Pancreas (tissue), 10 donors: ENCODE data around the gene RNF34. TPM values are rescaled to one million over a fixed set of nuclear protein-coding genes. Genes with fewer than 3 reads are reported as not detected.
A peak's percentile ranks its signal among the peaks of the same experiment; 100 is the strongest.

Source experiments
- ATAC-seq, 4 donors: fragments of 200-7000 bp; cut with Tn5 transposase; one replicate each; pipeline versions ENCODE4 v1.8.0 to v1.9.1; 2020; ENCODE audit warnings: mild to moderate bottlenecking in 4 of 4, moderate library complexity in 4 of 4
- DNase-seq, 6 donors: peaks; one replicate each; pipeline ENCODE4 v3.0.0-alpha.2; 2020
- FAIRE-seq: peaks from 2 replicates; lab custom pipeline; 2012; peaks lifted over from hg19 to GRCh38; lab: Jason Lieb, UNC
- H3K27ac ChIP-seq, 4 donors: fragments of 200-600 bp; sonication (generic); 1 replicate in 3 of 4; 2 replicates in 1 of 4; pipeline versions ENCODE4 v1.5.0 to v1.8.0; 2020
- H3K27me3 ChIP-seq, 4 donors: fragments of 200-600 bp; one replicate each; pipeline ENCODE4 v1.8.0; 2021
- H3K36me3 ChIP-seq, 3 donors: fragments of 200-600 bp; sonication (generic) in 1 of 3; one replicate each; pipeline versions ENCODE4 v1.5.0 to v1.8.0; 2020 to 2021
- H3K4me1 ChIP-seq, 3 donors: fragments of 200-600 bp; one replicate each; pipeline ENCODE4 v1.8.0; 2021
- H3K4me3 ChIP-seq, 4 donors: fragments of 200-600 bp; sonication (generic) in 2 of 4; one replicate each; pipeline versions ENCODE4 v1.5.0 to v1.8.0; 2020 to 2021
- H3K9me3 ChIP-seq, 4 donors: fragments of 200-600 bp; one replicate each; pipeline ENCODE4 v1.8.0; 2021
- CTCF ChIP-seq, 4 donors: fragments of 200-600 bp; sonication (generic) in 3 of 4; IDR thresholded peaks; one replicate each; pipeline versions ENCODE4 v1.5.0 to v1.8.0; 2021; ENCODE audit warnings: antibody characterized with exemption in 4 of 4
- WGBS, 2 donors: extraction: QIAGEN DNeasy Blood & Tissue Kit; methylation state at CpG; one replicate each; pipeline ENCODE4 v1.1.7; 2013; 5-methylcytosine and 5-hydroxymethylcytosine counted together
- intact Hi-C, 3 donors: fragments of 100-400 bp; cut with DNase I; formaldehyde crosslinking; loops; one replicate each; pipeline versions ENCODE4 v1.11.1 to v1.14.2; 2022
- polyA plus RNA-seq, 2 donors: library from polyadenylated mRNA; stranded (reverse); fragments of 200-250 nt; gene quantifications; one replicate each; pipeline ENCODE4 v1.2.3, GENCODE V29; 2013
- total RNA-seq, 6 donors: library from RNA; stranded (reverse); fragmentation: NEBNext Ultra II Directional in 4 of 6; extraction: Animal tissue kit (Norgen Biotek cat#: 25700) in 4 of 6; gene quantifications; one replicate each; pipeline versions ENCODE4 v1.2.1 to v1.2.4, GENCODE V29; 2021 to 2023
- donor health status: healthy with polysubstance abuse.
- donor health status: DM: no; HTN: no; CAD: no; lungs with moderate emphysema.
- donor health status: DM: no; HTN: no; CAD: no.
- donor health status: control.
- donor health status: control.
- donor health status: Bipolar disorder and iron deficiency.
- donor health status: DM: yes; HTN: yes; CAD: no.
- donor health status: DM: no; HTN: no; CAD: no.
- donor health status: DM: no; HTN: no; CAD: no.
- donor health status: DM: yes; HTN: yes; CAD: no.

Gene RNF34
- total and polyA plus RNA-seq, 8 donors = 11.6 to 22.8 (median 14.1) TPM

GRCh38 chr12:121356657-121357056 lies 43.3 kb upstream of the RNF34 start:
- no peak for TF ChIP-seq CTCF (IDR thresholded peaks at IDR 0.05)
- Histone ChIP-seq H3K36me3 (no peaks in the 10 kb centered on the region), H3K4me1 (no peaks in the 10 kb centered on the region), H3K27me3 (no peaks in the 10 kb centered on the region), H3K9me3 (no peaks in the 10 kb centered on the region), H3K27ac (no peak overlapping the region), H3K4me3 (no peak overlapping the region)
- ATAC-seq (no peak), FAIRE-seq (no peak), DNase-seq (no peak)
- 68 to 81% methylated on average over 3 of the region's 3 CpGs for WGBS, 2 donors
- intact Hi-C loops = no loop called here

- Histone ChIP-seq H3K9me3 (no peaks in the 10 kb centered on the region), H3K4me1 (no peaks in the 10 kb centered on the region), H3K36me3 (no peaks in the 10 kb centered on the region), H3K27me3 (no peaks in the 10 kb centered on the region), H3K4me3 (no peak overlapping the region), H3K27ac (no peak overlapping the region)
- 66 to 72% methylated on average over 4 of the region's 4 CpGs for WGBS, 2 donors
- intact Hi-C loops = no loop called here
- no peak for ATAC-seq
- no peak for TF ChIP-seq CTCF (IDR thresholded peaks at IDR 0.05)
- FAIRE-seq = no peak
- no peak for DNase-seq
These were observed 42.6 kb upstream of the RNF34 start for GRCh38 chr12:121357331-121357730.

GRCh38 chr12:121358073-121358472 lies 41.8 kb upstream of the RNF34 start:
- Histone ChIP-seq H3K4me3 (no peak overlapping the region), H3K9me3 (no peaks in the 10 kb centered on the region), H3K27ac (no peak overlapping the region), H3K4me1 (no peaks in the 10 kb centered on the region), H3K36me3 (no peaks in the 10 kb centered on the region), H3K27me3 (no peaks in the 10 kb centered on the region)
- DNase-seq (no peak), ATAC-seq (peak in 2 of 4 donors; percentile 48 to 66), FAIRE-seq (no peak)
- 30 to 32% methylated on average over 3 of the region's 3 CpGs for WGBS, 2 donors
- intact Hi-C loops = no loop called here
- no peak for TF ChIP-seq CTCF (IDR thresholded peaks at IDR 0.05)

- FAIRE-seq = no peak
These were observed 35.2 kb upstream of the RNF34 start for GRCh38 chr12:121364683-121365121.

More at GRCh38 chr12:121364683-121365121, 35.2 kb upstream of the RNF34 start:
- Histone ChIP-seq H3K36me3 (no peaks in the 10 kb centered on the region), H3K4me1 (no peaks in the 10 kb centered on the region), H3K4me3 (no peak overlapping the region), H3K9me3 (no peaks in the 10 kb centered on the region), H3K27ac (no peak overlapping the region), H3K27me3 (no peaks in the 10 kb centered on the region)
- no peak for DNase-seq
- no peak for TF ChIP-seq CTCF (IDR thresholded peaks at IDR 0.05)
- no peak for ATAC-seq
- intact Hi-C loops = no loop called here
- 51 to 74% methylated on average over 5 of the region's 5 CpGs for WGBS, 2 donors
